ENCODE measurements around the gene CEMIP.

Gene CEMIP

GRCh38 chr15:80743189-80743833 is 35.9 kb upstream of the CEMIP start:
- no peak for DNase-seq (ENCODE audit: extremely low spot score)
- CTCF ChIA-PET = no interaction called here
- no peak for TF ChIP-seq TARDBP (IDR thresholded peaks at IDR 0.05)
- TF ChIP-seq SUZ12 (IDR thresholded peaks at IDR 0.05) = no peak
- TF ChIP-seq CTBP1 (IDR thresholded peaks at IDR 0.05; ENCODE audit: borderline replicate concordance) = no peak
- no peak for TF ChIP-seq PKNOX1 (IDR thresholded peaks at IDR 0.05)
- no peak for TF ChIP-seq FOXK2 (IDR thresholded peaks at IDR 0.05)
- TF ChIP-seq L3MBTL2 (conservative IDR thresholded peaks at IDR 0.05) = no peak
- POLR2A ChIA-PET = no interaction called here

- TF ChIP-seq PKNOX1 (IDR thresholded peaks at IDR 0.05) (no peak), BHLHE40 (IDR thresholded peaks at IDR 0.05; ENCODE audit: borderline replicate concordance) (no peak), LEF1 (IDR thresholded peaks at IDR 0.05; ENCODE audit: borderline replicate concordance) (no peak), CTBP1 (IDR thresholded peaks at IDR 0.05; ENCODE audit: borderline replicate concordance) (no peak), SUZ12 (IDR thresholded peaks at IDR 0.05) (no peak), NFRKB (IDR thresholded peaks at IDR 0.05) (no peak), FOXA1 (IDR thresholded peaks at IDR 0.05) (no peak), ELF4 (IDR thresholded peaks at IDR 0.05) (no peak), ARNT (IDR thresholded peaks at IDR 0.05) (no peak), L3MBTL2 (conservative IDR thresholded peaks at IDR 0.05) (no peak)
- DNase-seq (ENCODE audit: extremely low spot score) = no peak
- ChIA-PET CTCF (interaction anchor here (0.7 kb wide), 1 partner anchor 727 kb away, joined by 3 read pairs; no protein-coding TSS in a partner anchor), POLR2A (no interaction called here)
Measured at GRCh38 chr15:80744415-80744814, 34.8 kb upstream of the CEMIP start.

- CTCF ChIA-PET = interaction anchor here (0.7 kb wide), 1 partner anchor 728 kb away, joined by 3 read pairs; no protein-coding TSS in a partner anchor
- no peak for DNase-seq (ENCODE audit: extremely low spot score)
- POLR2A ChIA-PET = no interaction called here
- TF ChIP-seq SP1 (IDR thresholded peaks at IDR 0.05) = no peak
- no peak for TF ChIP-seq ELF4 (IDR thresholded peaks at IDR 0.05)
- no peak for TF ChIP-seq PKNOX1 (IDR thresholded peaks at IDR 0.05)
- no peak for TF ChIP-seq FOXA1 (IDR thresholded peaks at IDR 0.05)
- no peak for TF ChIP-seq L3MBTL2 (conservative IDR thresholded peaks at IDR 0.05)
- TF ChIP-seq LEF1 (IDR thresholded peaks at IDR 0.05; ENCODE audit: borderline replicate concordance) = no peak
Measured at GRCh38 chr15:80744826-80745225, 34.3 kb upstream of the CEMIP start.

GRCh38 chr15:80745888-80746287 is 33.3 kb upstream of the CEMIP start:
- TF ChIP-seq PKNOX1 (IDR thresholded peaks at IDR 0.05) = no peak
- TF ChIP-seq ZNF384 (IDR thresholded peaks at IDR 0.05) = no peak
- no peak for TF ChIP-seq SP1 (IDR thresholded peaks at IDR 0.05)
- no peak for TF ChIP-seq ARNT (IDR thresholded peaks at IDR 0.05)
- no peak for TF ChIP-seq SUZ12 (IDR thresholded peaks at IDR 0.05)
- no peak for TF ChIP-seq NFRKB (IDR thresholded peaks at IDR 0.05)
- no peak for TF ChIP-seq ELF4 (IDR thresholded peaks at IDR 0.05)
- no peak for TF ChIP-seq CTBP1 (IDR thresholded peaks at IDR 0.05; ENCODE audit: borderline replicate concordance)
- TF ChIP-seq L3MBTL2 (conservative IDR thresholded peaks at IDR 0.05) = no peak
- TF ChIP-seq FOXK2 (IDR thresholded peaks at IDR 0.05) = no peak
- no peak for TF ChIP-seq BHLHE40 (IDR thresholded peaks at IDR 0.05; ENCODE audit: borderline replicate concordance)
- no peak for TF ChIP-seq FOXM1 (IDR thresholded peaks at IDR 0.05; ENCODE audit: borderline replicate concordance)
- TF ChIP-seq LEF1 (IDR thresholded peaks at IDR 0.05; ENCODE audit: borderline replicate concordance) = no peak
- TF ChIP-seq FOXA1 (IDR thresholded peaks at IDR 0.05) = no peak
- no peak for TF ChIP-seq HDGF (IDR thresholded peaks at IDR 0.05; ENCODE audit: borderline replicate concordance)
- no peak for TF ChIP-seq TARDBP (IDR thresholded peaks at IDR 0.05)
- DNase-seq (ENCODE audit: extremely low spot score) = no peak
- CTCF ChIA-PET = no interaction called here
- POLR2A ChIA-PET = no interaction called here

GRCh38 chr15:80747317-80748053 is 31.7 kb upstream of the CEMIP start:
- ChIA-PET POLR2A (no interaction called here), CTCF (interaction anchor here (0.7 to 1.1 kb wide), 3 partner anchors 29 to 223 kb away, joined by 3 read pairs; partner anchors contain the start of gene ABHD17C)
- TF ChIP-seq BHLHE40 (IDR thresholded peaks at IDR 0.05; ENCODE audit: borderline replicate concordance) (no peak), SUZ12 (IDR thresholded peaks at IDR 0.05) (no peak), FOXA1 (IDR thresholded peaks at IDR 0.05) (no peak), L3MBTL2 (conservative IDR thresholded peaks at IDR 0.05) (no peak), CTBP1 (IDR thresholded peaks at IDR 0.05; ENCODE audit: borderline replicate concordance) (no peak), FOXM1 (IDR thresholded peaks at IDR 0.05; ENCODE audit: borderline replicate concordance) (no peak), SP1 (IDR thresholded peaks at IDR 0.05) (no peak)
- DNase-seq (ENCODE audit: extremely low spot score) = peak; percentile 64

GRCh38 chr15:80749589-80749988 is 29.6 kb upstream of the CEMIP start:
- ChIA-PET CTCF (interaction anchor here (0.7 to 1.2 kb wide), 2 partner anchors 27 to 170 kb away, joined by 3 to 4 read pairs; no protein-coding TSS in a partner anchor), POLR2A (no interaction called here)
- TF ChIP-seq ELF4 (IDR thresholded peaks at IDR 0.05) (no peak), LEF1 (IDR thresholded peaks at IDR 0.05; ENCODE audit: borderline replicate concordance) (no peak), FOXM1 (IDR thresholded peaks at IDR 0.05; ENCODE audit: borderline replicate concordance) (no peak), HDGF (IDR thresholded peaks at IDR 0.05; ENCODE audit: borderline replicate concordance) (no peak), CTBP1 (IDR thresholded peaks at IDR 0.05; ENCODE audit: borderline replicate concordance) (no peak), TARDBP (IDR thresholded peaks at IDR 0.05) (no peak), L3MBTL2 (conservative IDR thresholded peaks at IDR 0.05) (no peak), SP1 (IDR thresholded peaks at IDR 0.05) (no peak), SUZ12 (IDR thresholded peaks at IDR 0.05) (no peak)
- DNase-seq (ENCODE audit: extremely low spot score) = no peak
